GM21529 (cell line): ENCODE results near the gene COL25A1.
A peak's percentile ranks its signal among the peaks of the same experiment; 100 is the strongest.
"Not testable (repeated sequence)": the region's sequence is repeated elsewhere in the genome, so short reads cannot be mapped to it uniquely, and the experiment has no call there.

ENCODE experiments used
- ATAC-seq: cut with Tn5 transposase; IDR thresholded peaks from one replicate; pipeline ENCODE4 v1.9.1; 2021; ENCODE audit not compliant: unreplicated experiment

The COL25A1 gene

GRCh38 chr4:108972613-108973283, 329.7 kb downstream of the COL25A1 start:
- ATAC-seq: peak; percentile 58

- no peak for ATAC-seq
These were observed 331.0 kb downstream of the COL25A1 start for GRCh38 chr4:108971473-108971872.

- ATAC-seq: no peak
These were observed 336.9 kb downstream of the COL25A1 start for GRCh38 chr4:108965472-108966076.

GRCh38 chr4:108965016-108965415, 337.4 kb downstream of the COL25A1 start:
- no peak for ATAC-seq

- no peak for ATAC-seq
These were observed 338.5 kb downstream of the COL25A1 start for GRCh38 chr4:108963910-108964309.

GRCh38 chr4:108959491-108959890, 343.0 kb downstream of the COL25A1 start:
- ATAC-seq: no peak

- no peak for ATAC-seq
These were observed 347.6 kb downstream of the COL25A1 start for GRCh38 chr4:108954880-108955279.

GRCh38 chr4:108953941-108954340, 348.5 kb downstream of the COL25A1 start:
- ATAC-seq: no peak

- no peak for ATAC-seq
These were observed 352.1 kb downstream of the COL25A1 start for GRCh38 chr4:108950158-108950915.

- no peak for ATAC-seq
These were observed 354.9 kb downstream of the COL25A1 start for GRCh38 chr4:108947526-108947925.

GRCh38 chr4:108946237-108946636, 356.2 kb downstream of the COL25A1 start:
- no peak for ATAC-seq

- ATAC-seq: no peak
These were observed 358.4 kb downstream of the COL25A1 start for GRCh38 chr4:108943976-108944591.

- ATAC-seq: no peak
These were observed 359.1 kb downstream of the COL25A1 start for GRCh38 chr4:108943371-108943770.

- ATAC-seq: no peak
These were observed 360.5 kb downstream of the COL25A1 start for GRCh38 chr4:108941904-108942430.

GRCh38 chr4:108940634-108941033, 361.8 kb downstream of the COL25A1 start:
- ATAC-seq: no peak

GRCh38 chr4:108940149-108940548, 362.3 kb downstream of the COL25A1 start:
- ATAC-seq: no peak

- ATAC-seq: no peak
These were observed 365.4 kb downstream of the COL25A1 start for GRCh38 chr4:108937066-108937465.

GRCh38 chr4:108933925-108934324, 368.5 kb downstream of the COL25A1 start:
- ATAC-seq: not testable (repeated sequence)

GRCh38 chr4:108933046-108933445, 369.4 kb downstream of the COL25A1 start:
- no peak for ATAC-seq

GRCh38 chr4:108931926-108932325, 370.5 kb downstream of the COL25A1 start:
- no peak for ATAC-seq

- no peak for ATAC-seq
These were observed 372.3 kb downstream of the COL25A1 start for GRCh38 chr4:108930186-108930585.
